GM21447 (cell line): ENCODE results near the gene ARFGAP2.

Experiments used
- ATAC-seq: cut with Tn5 transposase; IDR thresholded peaks from one replicate; pipeline ENCODE4 v1.9.1; 2021; ENCODE audit not compliant: unreplicated experiment

The ARFGAP2 gene

GRCh38 chr11:47187723-47188122, 11.0 kb upstream of the ARFGAP2 start:
- no peak for ATAC-seq

GRCh38 chr11:47186700-47187695, 10.3 kb upstream of the ARFGAP2 start:
- ATAC-seq: peak; percentile 33

GRCh38 chr11:47186076-47186699, 9.5 kb upstream of the ARFGAP2 start, which contains the start of gene PACSIN3:
TSS of gene PACSIN3 (minus strand) at chr11:47186434. CDS start at chr11:47182727, 3,707 bp downstream.
- ATAC-seq: peak; percentile 59

GRCh38 chr11:47185305-47186075, 8.8 kb upstream of the ARFGAP2 start:
- ATAC-seq: no peak

- no peak for ATAC-seq
These were observed 8.1 kb upstream of the ARFGAP2 start for GRCh38 chr11:47184711-47185304.

GRCh38 chr11:47183969-47184368, 7.3 kb upstream of the ARFGAP2 start:
- ATAC-seq: no peak

- no peak for ATAC-seq
These were observed 6.6 kb upstream of the ARFGAP2 start for GRCh38 chr11:47183031-47183856.

- no peak for ATAC-seq
These were observed 5.7 kb upstream of the ARFGAP2 start for GRCh38 chr11:47182380-47182779.

GRCh38 chr11:47181271-47181670, 4.6 kb upstream of the ARFGAP2 start:
- ATAC-seq: no peak

- no peak for ATAC-seq
These were observed 3.5 kb upstream of the ARFGAP2 start for GRCh38 chr11:47180006-47180787.

GRCh38 chr11:47179655-47179991, 2.9 kb upstream of the ARFGAP2 start:
- ATAC-seq: no peak

GRCh38 chr11:47178737-47179654, 2.3 kb upstream of the ARFGAP2 start:
- no peak for ATAC-seq

GRCh38 chr11:47178316-47178715, 1.6 kb upstream of the ARFGAP2 start:
- no peak for ATAC-seq

GRCh38 chr11:47177846-47178245, 1.2 kb upstream of the ARFGAP2 start:
- no peak for ATAC-seq

- peak; percentile 59 for ATAC-seq
These were observed 658 bp upstream of the ARFGAP2 start for GRCh38 chr11:47177229-47177845.

GRCh38 chr11:47175746-47176327, 842 bp downstream of the ARFGAP2 start:
- no peak for ATAC-seq

GRCh38 chr11:47172740-47173336, 3.8 kb downstream of the ARFGAP2 start:
- no peak for ATAC-seq
